B cell (primary cell): Measurements from ENCODE around the gene HS2ST1. TPM values are rescaled to one million over a fixed set of nuclear protein-coding genes. Genes with fewer than 3 reads are reported as not detected.

Experiments
- ATAC-seq: fragments of 200-7000 bp; cut with Tn5 transposase; one replicate; pipeline ENCODE4 v1.10.0; 2021; ENCODE audit warnings: low read depth, mild to moderate bottlenecking, moderate number of reproducible peaks, moderate library complexity
- CTCF ChIA-PET: fragments of 350-600 bp; sonication (Branson Sonifier 250); formaldehyde crosslinking; loops from one replicate; lab custom pipeline; 2021; ENCODE audit warnings: antibody characterized with exemption, inconsistent platforms; lab: Charles Lee
- POLR2A ChIA-PET: fragments of 350-600 bp; sonication (Branson Sonifier 250); formaldehyde crosslinking; loops from one replicate; lab custom pipeline; 2021; ENCODE audit warnings: antibody characterized with exemption; lab: Charles Lee
- DNase-seq: peaks from one replicate; pipeline ENCODE4 v3.0.0; 2013
- H2AFZ ChIP-seq: 2 replicates; pipeline ENCODE4 v1.6.1; 2012; ENCODE audit warnings: mild to moderate bottlenecking, low read depth, low read length; ENCODE audit not compliant: insufficient read depth, poor library complexity, severe bottlenecking
- H3K27ac ChIP-seq, 2 donors: 1 replicate in 1 of 2; 2 replicates in 1 of 2; pipeline ENCODE4 v1.5.1; 2012 to 2013; ENCODE audit warnings: low read length in 2 of 2, mild to moderate bottlenecking in 2 of 2, moderate library complexity in 1 of 2
- H3K27me3 ChIP-seq, 4 experiments: fragments of 200-600 bp in 1 of 4; sonication (generic) in 1 of 4; replicated peaks in 1 of 4; 1 replicate in 2 of 4; 2 replicates in 2 of 4; pipeline versions ENCODE4 v1.6.1 to v1.7.0; 2013 to 2016; ENCODE audit warnings: low read length in 3 of 4, mild to moderate bottlenecking in 2 of 4, mixed read lengths in 1 of 4, moderate library complexity in 1 of 4; ENCODE audit not compliant: insufficient read depth in 4 of 4, control insufficient read depth in 3 of 4; ENCODE audit errors: control extremely low read depth in 1 of 4
- H3K36me3 ChIP-seq, 2 experiments: replicated peaks in 1 of 2; 1 replicate in 1 of 2; 2 replicates in 1 of 2; pipeline versions ENCODE4 v1.6.1 to v1.7.1; 2013; ENCODE audit warnings: low read length in 1 of 2; ENCODE audit not compliant: insufficient read depth in 2 of 2, control insufficient read depth in 1 of 2; ENCODE audit errors: control extremely low read depth in 1 of 2, extremely low read depth in 1 of 2
- H3K4me1 ChIP-seq, 2 donors: fragments of 200-600 bp in 1 of 2; sonication (generic) in 1 of 2; 1 replicate in 1 of 2; 2 replicates in 1 of 2; pipeline versions ENCODE4 v1.5.1 to v1.6.1; 2013 to 2017; ENCODE audit warnings: low read length in 2 of 2; ENCODE audit not compliant: control insufficient read depth in 2 of 2, insufficient read depth in 2 of 2
- H3K4me2 ChIP-seq: replicated peaks from 2 replicates; pipeline ENCODE3; 2012; ENCODE audit warnings: mild to moderate bottlenecking, low read depth, low read length; ENCODE audit not compliant: poor library complexity, severe bottlenecking
- H3K4me3 ChIP-seq, 5 experiments: fragments of 200-600 bp in 1 of 5; sonication (generic) in 1 of 5; 1 replicate in 3 of 5; 2 replicates in 2 of 5; pipeline versions ENCODE4 v1.5.1 to v1.7.0; 2011 to 2016; ENCODE audit warnings: low read length in 4 of 5, mild to moderate bottlenecking in 4 of 5, low read depth in 2 of 5, control low read depth in 1 of 5, moderate library complexity in 1 of 5; ENCODE audit not compliant: insufficient read depth in 1 of 5; ENCODE audit errors: control extremely low read depth in 1 of 5, extremely low read depth in 1 of 5
- H3K79me2 ChIP-seq: fragments of 200-600 bp; sonication (generic); one replicate; pipeline ENCODE4 v1.6.0; 2016; ENCODE audit warnings: low read length; ENCODE audit not compliant: control insufficient read depth, insufficient read depth
- H3K9ac ChIP-seq: fragments of 200-600 bp; sonication (generic); 2 replicates; pipeline ENCODE4 v1.6.1; 2017; ENCODE audit warnings: mild to moderate bottlenecking, low read length, moderate library complexity
- H3K9me3 ChIP-seq, 3 donors: one replicate each; pipeline versions ENCODE4 v1.6.1 to v1.7.1; 2013; ENCODE audit warnings: low read length in 2 of 3; ENCODE audit not compliant: control insufficient read depth in 2 of 3, insufficient read depth in 1 of 3; ENCODE audit errors: control extremely low read depth in 1 of 3
- H4K20me1 ChIP-seq: 2 replicates; pipeline ENCODE4 v1.6.0; 2012; ENCODE audit warnings: mild to moderate bottlenecking, low read length; ENCODE audit not compliant: insufficient read depth, control insufficient read depth, poor library complexity, severe bottlenecking
- H3K27ac Mint-ChIP-seq: one replicate; pipeline ENCODE4 v1.8.0; 2021; ENCODE audit warnings: mixed read lengths
- H3K27me3 Mint-ChIP-seq: one replicate; pipeline ENCODE4 v1.8.0; 2021; ENCODE audit warnings: mixed read lengths
- H3K4me1 Mint-ChIP-seq: one replicate; pipeline ENCODE4 v1.8.0; 2021; ENCODE audit warnings: mixed read lengths
- H3K4me3 Mint-ChIP-seq: one replicate; pipeline ENCODE4 v1.8.0; 2021; ENCODE audit warnings: mixed read lengths
- H3K9me3 Mint-ChIP-seq: one replicate; pipeline ENCODE4 v1.8.0; 2022; ENCODE audit warnings: mixed read lengths; ENCODE audit not compliant: insufficient read depth
- CTCF ChIP-seq: fragments of 200-600 bp; IDR thresholded peaks from one replicate; pipeline ENCODE4 v1.8.0; 2022; ENCODE audit warnings: antibody characterized with exemption, mild to moderate bottlenecking
- EZH2 ChIP-seq: IDR thresholded peaks from 2 replicates; pipeline ENCODE4 v1.6.1; 2012; ENCODE audit warnings: borderline replicate concordance, low read depth, mild to moderate bottlenecking, moderate library complexity, low read length; ENCODE audit not compliant: insufficient read depth, poor library complexity, severe bottlenecking
- WGBS: methylation state at CpG from one replicate; pipeline ENCODE4 v1.1.5; 2013; ENCODE audit warnings: missing lambda C conversion rate; ENCODE audit not compliant: insufficient coverage; 5-methylcytosine and 5-hydroxymethylcytosine counted together
- intact Hi-C: fragments of 100-400 bp; cut with micrococcal nuclease; formaldehyde crosslinking; loops from one replicate; pipeline ENCODE4 v1.10.0; 2022
- polyA plus RNA-seq: library from polyadenylated mRNA; depleted of rRNA; stranded (reverse); fragments of >200 nt; gene quantifications from 2 replicates; pipeline ENCODE4 v1.2.3, GENCODE V29; 2012
- total RNA-seq, 2 donors: library from RNA; stranded (reverse); fragments of 120-200 nt in 1 of 2; gene quantifications; 1 replicate in 1 of 2; 2 replicates in 1 of 2; pipeline versions ENCODE4 v1.2.3 to v1.2.4, GENCODE V29; 2013 to 2022

Gene HS2ST1
- total and polyA plus RNA-seq, 2 donors (not counting 1 experiment from before 2014, with no cell fraction given): 3.0 to 16.9 TPM

- Histone ChIP-seq H3K36me3 (no peaks in the 10 kb centered on the region), H3K4me1 (no peaks in the 10 kb centered on the region), H3K79me2 (peaks cover 27% of the 10 kb centered on the region), H3K9me3 (peaks cover 0 to 10% (median 9%) of the 10 kb centered on the region in 3 donors), H4K20me1 (no peaks in the 10 kb centered on the region), H3K9ac (no peak overlapping the region), H3K4me2 (no peak overlapping the region), H3K4me3 (no peak overlapping the region), H3K27ac (no peak overlapping the region), H2AFZ (no peak overlapping the region), H3K27me3 (no peaks in the 10 kb centered on the region)
- Mint-ChIP-seq H3K9me3 (peaks cover 12% of the 10 kb centered on the region), H3K27me3 (no peaks in the 10 kb centered on the region), H3K27ac (no peak overlapping the region), H3K4me3 (no peak overlapping the region), H3K4me1 (peaks cover 12% of the 10 kb centered on the region)
- WGBS: 93% methylated on average over 3 of the region's 4 CpGs
- intact Hi-C loops: no loop called here
- no peak for ATAC-seq
- POLR2A ChIA-PET: no interaction called here
- no peak for TF ChIP-seq EZH2
- no peak for TF ChIP-seq CTCF
- CTCF ChIA-PET: no interaction called here
- no peak for DNase-seq
Measured at GRCh38 chr1:87017998-87018672, 103.7 kb downstream of the HS2ST1 start.

DNA sequence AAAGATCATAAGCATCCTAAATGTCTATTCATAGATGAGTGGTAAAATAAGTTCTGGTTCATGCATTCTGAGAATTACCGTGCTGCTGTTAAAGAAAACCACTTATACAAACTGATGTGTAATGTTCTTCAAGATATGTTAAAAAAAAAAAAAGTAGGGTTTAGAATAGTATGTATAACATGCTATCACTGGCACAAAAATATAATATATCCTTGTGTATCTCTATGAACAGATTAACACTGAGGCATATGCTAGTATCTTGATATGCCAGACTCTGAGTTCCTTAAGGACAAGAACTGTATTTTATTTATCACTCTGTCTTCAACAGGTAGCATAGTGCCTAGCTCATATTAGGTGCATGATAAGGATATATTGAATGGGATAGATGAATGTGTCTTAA lies 108.9 kb downstream of the HS2ST1 start:
- Histone ChIP-seq H3K27ac (no peak overlapping the region), H3K4me1 (peaks cover 0 to 4% of the 10 kb centered on the region in 2 donors), H3K4me2 (no peak overlapping the region), H2AFZ (no peak overlapping the region), H4K20me1 (no peaks in the 10 kb centered on the region), H3K9me3 (no peaks in the 10 kb centered on the region), H3K9ac (no peak overlapping the region), H3K79me2 (peaks cover 34% of the 10 kb centered on the region), H3K36me3 (no peaks in the 10 kb centered on the region), H3K4me3 (no peak overlapping the region), H3K27me3 (no peaks in the 10 kb centered on the region)
- no peak overlapping the region for H3K4me3 Mint-ChIP-seq
- WGBS: no CpG with 5 or more reads among the region's 1 CpG
- intact Hi-C loops: loop anchor here (5.0 kb wide), 1 partner anchor 46 kb away; no protein-coding TSS in a partner anchor
- no peaks in the 10 kb centered on the region for H3K27me3 Mint-ChIP-seq
- POLR2A ChIA-PET: no interaction called here
- DNase-seq: no peak
- no peak overlapping the region for H3K27ac Mint-ChIP-seq
- TF ChIP-seq EZH2: no peak
- TF ChIP-seq CTCF: no peak
- CTCF ChIA-PET: no interaction called here
- no peaks in the 10 kb centered on the region for H3K9me3 Mint-ChIP-seq
- peaks cover 24% of the 10 kb centered on the region for H3K4me1 Mint-ChIP-seq
- no peak for ATAC-seq
